A549 treated with GW870086 at 1 μM for 4 hours (cell line): Measurements from ENCODE around the gene CPNE6. TPM values are rescaled to one million over a fixed set of nuclear protein-coding genes. Genes with fewer than 3 reads are reported as not detected.

Experiments used
- total RNA-seq: library from RNA; stranded (reverse); fragments of 200-300 nt; extraction: Qiagen RNA extraction; gene quantifications from 5 replicates; pipeline ENCODE4 v1.2.3, GENCODE V29; 2022; ENCODE audit warnings: low read depth

The CPNE6 gene
- total RNA-seq, result 0.06 to 0.16 TPM (median 0.15 TPM) in 3 of 5 replicates, not detected in the others

DNA sequence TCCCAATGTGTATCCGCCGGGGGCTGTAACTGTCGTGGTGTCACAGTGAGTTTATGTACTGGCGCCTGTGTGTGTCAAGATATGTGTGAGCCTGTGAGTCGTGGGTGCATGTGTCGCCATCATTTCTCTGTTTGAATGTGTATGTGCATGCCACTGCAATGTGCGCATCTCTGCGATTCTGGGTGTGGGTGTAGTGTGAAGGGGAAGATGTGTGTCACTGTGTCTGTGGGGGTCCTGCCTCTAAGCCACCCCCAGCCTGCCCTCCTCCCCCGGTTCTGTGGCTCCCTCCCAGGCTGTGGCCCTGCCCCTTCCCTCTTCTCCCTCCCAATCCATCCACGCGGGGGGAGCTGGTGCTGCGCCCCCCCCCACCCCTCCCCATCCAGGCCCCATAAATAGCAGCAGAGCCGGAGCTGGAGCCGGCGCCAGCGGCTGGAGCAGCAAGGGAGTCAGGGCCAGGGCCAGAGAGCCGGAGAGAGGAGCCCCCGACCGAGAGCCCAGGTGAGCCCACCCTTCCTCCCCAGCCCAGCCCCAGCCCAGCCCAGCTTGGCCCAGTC is at the start of gene CPNE6:
CPNE6 (plus strand) TSS at position 419 of the 554 bp plus-strand sequence. CDS start 1,375 bp downstream, outside the sequence.

DNA sequence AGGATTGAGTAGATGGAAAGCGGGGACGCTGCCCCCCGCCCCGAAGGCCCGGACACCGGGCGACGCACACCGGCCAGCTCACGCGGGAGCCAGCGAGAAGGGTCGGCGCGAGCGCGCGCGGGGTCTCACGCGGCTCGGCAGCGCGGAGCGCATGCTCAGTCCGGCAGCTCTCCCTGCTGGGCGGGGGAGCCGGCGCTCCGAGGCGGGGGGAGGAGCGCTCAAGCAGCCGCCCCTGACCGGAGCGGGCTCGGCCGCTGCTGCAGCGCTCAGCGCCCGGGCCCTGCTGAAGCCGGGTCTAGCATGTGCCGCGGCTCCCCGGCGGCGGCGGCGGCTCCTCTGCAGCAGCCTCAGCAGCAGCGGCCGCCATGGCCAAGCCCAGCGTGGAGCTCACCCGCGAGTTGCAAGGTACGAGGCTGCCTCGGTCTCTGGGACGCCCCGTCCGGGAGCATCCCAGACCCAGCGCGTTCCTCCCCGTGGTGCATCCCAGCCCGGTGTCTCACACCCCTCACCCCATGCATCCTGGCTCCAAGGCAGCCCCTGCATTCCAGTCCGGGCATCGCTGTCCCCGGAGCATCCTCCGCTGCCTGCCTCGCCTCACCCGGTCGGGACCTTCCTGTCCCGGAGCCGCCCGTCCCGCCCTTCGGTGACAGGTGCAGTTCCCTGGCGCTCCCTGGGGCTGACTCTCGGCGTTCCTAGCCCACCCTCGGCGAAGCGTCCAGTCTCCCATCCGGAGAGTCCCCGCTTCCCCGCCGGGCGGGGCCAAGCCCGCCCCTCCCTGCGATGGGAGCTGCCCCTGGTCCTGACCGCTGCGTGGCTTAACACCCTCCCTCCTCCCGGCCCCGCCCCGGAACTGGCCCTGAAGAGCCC is 19.3 kb upstream of the CPNE6 start, which contains the start of gene CARMIL3:
CARMIL3 (plus strand) TSS at position 221 of the 867 bp plus-strand sequence; CDS start at position 366, 145 bp downstream.

DNA sequence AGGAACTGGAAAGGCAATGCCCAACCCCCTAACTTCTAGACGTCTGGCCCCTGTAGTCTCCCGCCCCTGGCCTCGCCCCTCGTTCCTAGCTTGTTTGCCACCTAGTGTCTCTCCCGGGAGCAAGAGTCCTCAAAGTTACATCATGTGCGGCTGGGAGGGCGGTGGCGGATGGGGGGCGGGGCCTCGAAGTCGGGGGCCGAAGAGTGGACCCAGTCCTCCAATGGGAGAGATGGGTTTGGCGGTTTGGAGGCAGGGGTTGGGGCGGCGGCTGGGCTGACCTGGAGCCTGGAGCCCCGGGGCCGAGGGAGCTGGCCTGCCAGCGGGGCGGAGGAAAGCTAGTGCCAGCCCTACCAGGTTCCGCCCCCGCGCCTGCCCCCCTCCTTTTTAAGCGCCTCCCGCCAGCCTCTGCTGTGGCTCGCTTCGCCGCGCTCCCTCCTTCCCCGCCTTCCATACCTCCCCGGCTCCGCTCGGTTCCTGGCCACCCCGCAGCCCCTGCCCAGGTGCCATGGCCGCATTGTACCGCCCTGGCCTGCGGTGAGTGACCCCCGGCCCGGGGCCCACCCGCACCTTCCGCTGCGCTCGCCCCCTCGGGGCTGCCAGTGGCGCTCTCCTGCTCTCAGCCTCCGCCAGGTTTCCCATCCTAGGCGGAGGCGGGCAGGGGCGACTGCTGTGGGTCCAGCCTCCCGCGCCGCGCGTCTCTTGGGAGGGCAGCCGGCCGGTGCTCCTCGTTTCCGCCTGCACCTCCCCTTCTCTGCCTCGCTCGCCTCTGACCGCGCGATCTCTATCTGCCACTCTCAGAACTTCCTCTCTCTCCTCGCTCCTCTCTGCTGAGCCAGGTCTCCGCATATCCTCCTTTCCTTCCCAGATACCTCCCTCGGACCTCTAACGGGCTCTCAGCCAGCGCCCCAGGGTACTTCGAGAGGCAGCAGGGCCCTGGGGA is 22.8 kb downstream of the CPNE6 start, which contains the start of gene PCK2:
PCK2 (plus strand) TSS at position 411 of the 940 bp plus-strand sequence; CDS start at position 506, 95 bp downstream.

DNA sequence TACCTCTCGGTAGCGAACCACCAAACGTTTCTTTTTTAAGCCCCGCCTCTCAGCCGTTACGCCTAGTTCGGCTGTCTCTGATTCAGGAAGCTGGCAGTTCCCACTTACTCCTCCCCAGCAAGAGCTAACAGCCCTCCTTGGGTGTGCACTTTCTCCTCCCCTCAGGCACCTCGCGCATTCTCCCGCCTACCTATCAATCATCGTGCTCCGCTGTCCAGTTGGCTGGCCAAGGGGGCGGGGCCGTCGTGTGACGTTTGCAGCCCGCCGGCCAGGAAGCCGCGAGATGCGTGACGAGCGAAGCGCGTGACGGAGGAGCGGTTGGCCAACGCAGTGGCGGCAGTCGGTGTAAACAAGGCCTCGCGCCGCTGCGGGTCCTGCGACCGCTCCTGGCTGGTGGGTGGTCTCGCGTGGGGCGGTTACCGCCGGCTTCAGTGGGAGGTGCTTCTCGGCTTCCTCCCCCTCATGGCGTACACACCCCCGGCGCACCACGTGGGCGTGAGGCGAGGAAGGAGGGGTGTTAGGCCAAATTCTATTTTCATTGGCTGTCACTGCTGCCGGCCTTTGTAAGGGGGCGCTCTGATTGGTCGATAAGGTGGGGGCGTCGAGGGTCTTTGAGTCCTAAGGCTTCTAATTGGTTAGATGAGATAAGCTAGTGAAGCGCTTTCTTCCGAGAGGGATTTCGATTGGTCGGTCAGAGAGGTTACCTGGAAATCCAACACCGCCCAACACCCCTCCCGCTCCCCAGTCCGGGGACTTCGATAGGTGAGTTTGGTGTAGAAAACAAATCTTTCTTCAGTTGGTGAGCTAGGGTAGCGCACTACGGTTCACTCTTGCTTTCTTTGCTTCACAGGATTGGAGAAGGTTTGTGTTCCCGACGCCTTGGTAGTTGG is 43.4 kb downstream of the CPNE6 start, which contains the start of the genes DCAF11 and NRL:
DCAF11 (plus strand) TSS at position 246 of the 890 bp plus-strand sequence. CDS start 818 bp downstream, outside the sequence.
NRL (minus strand) TSS at position 418 of the 890 bp plus-strand sequence. CDS start 32,101 bp downstream, outside the sequence.

Other genes with a start within 250 kb of the CPNE6 start
- 43.5 to 48.5 TPM (median 45.9 TPM) in 5 replicates for gene DHRS4, start 117.8 kb upstream of the CPNE6 start, total RNA-seq
- gene DHRS4L2, start 82.6 kb upstream of the CPNE6 start, total RNA-seq, result 21.5 to 34.0 TPM (median 29.9 TPM) in 5 replicates
- 0.33 to 0.75 TPM (median 0.61 TPM) in 5 replicates for gene CARMIL3, start 19.6 kb upstream of the CPNE6 start, total RNA-seq
- 18.0 to 23.5 TPM (median 19.5 TPM) in 5 replicates for gene PCK2, start 22.7 kb downstream of the CPNE6 start, total RNA-seq
- 19.4 to 22.8 TPM (median 20.8 TPM) in 5 replicates for gene DCAF11, start 43.2 kb downstream of the CPNE6 start, total RNA-seq
- 0.75 to 1.1 TPM (median 1.0 TPM) in 5 replicates for gene NRL, start 43.4 kb downstream of the CPNE6 start, total RNA-seq
- 0.17 TPM in 2 of 5 replicates, not detected in the others for gene FITM1, start 59.1 kb downstream of the CPNE6 start, total RNA-seq
- gene PSME1, start 64.6 kb downstream of the CPNE6 start, total RNA-seq, result 157 to 192 TPM (median 167 TPM) in 5 replicates
- 47.8 to 65.7 TPM (median 59.1 TPM) in 5 replicates for gene EMC9, start 70.0 kb downstream of the CPNE6 start, total RNA-seq
- 161 to 196 TPM (median 170 TPM) in 5 replicates for gene PSME2, start 75.0 kb downstream of the CPNE6 start, total RNA-seq
- gene RNF31, start 75.9 kb downstream of the CPNE6 start, total RNA-seq, result 20.9 to 32.8 TPM (median 29.5 TPM) in 5 replicates
- 15.3 to 20.5 TPM (median 18.1 TPM) in 5 replicates for gene IRF9, start 89.7 kb downstream of the CPNE6 start, total RNA-seq
- gene REC8, start 100.5 kb downstream of the CPNE6 start, total RNA-seq, result 3.5 to 5.5 TPM (median 5.2 TPM) in 5 replicates
- 71.7 to 83.4 TPM (median 76.3 TPM) in 5 replicates for gene IPO4, start 117.3 kb downstream of the CPNE6 start, total RNA-seq
- gene TM9SF1, start 123.9 kb downstream of the CPNE6 start, total RNA-seq, result 63.4 to 67.1 TPM (median 65.5 TPM) in 5 replicates
- not detected in 5 replicates for gene TSSK4, start 134.1 kb downstream of the CPNE6 start, total RNA-seq
- gene CHMP4A, start 141.9 kb downstream of the CPNE6 start, total RNA-seq, result 76.1 to 96.4 TPM (median 81.8 TPM) in 5 replicates
- 28.4 to 32.8 TPM (median 30.6 TPM) in 5 replicates for gene MDP1, start 144.5 kb downstream of the CPNE6 start, total RNA-seq
- 438 to 493 TPM (median 454 TPM) in 5 replicates for gene NEDD8, start 160.8 kb downstream of the CPNE6 start, total RNA-seq
- gene GMPR2, start 161.4 kb downstream of the CPNE6 start, total RNA-seq, result 55.3 to 62.7 TPM (median 61.5 TPM) in 5 replicates
- 31.8 to 38.3 TPM (median 37.1 TPM) in 5 replicates for gene TINF2, start 171.1 kb downstream of the CPNE6 start, total RNA-seq
- 0.81 to 1.5 TPM (median 1.2 TPM) in 5 replicates for gene TGM1, start 191.6 kb downstream of the CPNE6 start, total RNA-seq
- gene RABGGTA, start 200.0 kb downstream of the CPNE6 start, total RNA-seq, result 16.1 to 17.8 TPM (median 17.2 TPM) in 5 replicates
- 8.1 to 13.1 TPM (median 10.3 TPM) in 5 replicates for gene DHRS1, start 228.2 kb downstream of the CPNE6 start, total RNA-seq
- gene NOP9, start 228.3 kb downstream of the CPNE6 start, total RNA-seq, result 14.8 to 17.6 TPM (median 16.2 TPM) in 5 replicates
- gene CIDEB, start 236.4 kb downstream of the CPNE6 start, total RNA-seq, result 0.17 to 0.72 TPM (median 0.19 TPM) in 5 replicates
- 2.8 to 5.1 TPM (median 4.4 TPM) in 5 replicates for gene LTB4R2, start 238.6 kb downstream of the CPNE6 start, total RNA-seq
- 3.9 to 6.3 TPM (median 5.2 TPM) in 5 replicates for gene LTB4R, start 239.9 kb downstream of the CPNE6 start, total RNA-seq